Calu3 (cell line): Measurements from ENCODE around the gene UBE2G2. TPM values are rescaled to one million over a fixed set of nuclear protein-coding genes. Genes with fewer than 3 reads are reported as not detected.

Source experiments
- BruUV-seq: library from RNA; stranded (reverse); fragments of 400-500 nt; replicated peaks from 2 replicates; lab custom pipeline; 2021; lab: Mats Ljungman, UMichigan
- CTCF ChIA-PET: fragments of 300-600 bp; sonication (Branson Sonifier 250); formaldehyde crosslinking; loops from one replicate; lab custom pipeline; 2022; ENCODE audit warnings: antibody characterized with exemption; lab: Charles Lee
- DNase-seq: peaks from one replicate; pipeline ENCODE4 v3.0.0; 2022
- H3K27ac Mint-ChIP-seq: one replicate; pipeline ENCODE4 v1.8.0; 2022; ENCODE audit warnings: mixed read lengths; ENCODE audit not compliant: unreplicated experiment
- H3K27me3 Mint-ChIP-seq: one replicate; pipeline ENCODE4 v1.8.0; 2022; ENCODE audit warnings: mixed read lengths; ENCODE audit not compliant: unreplicated experiment
- H3K36me3 Mint-ChIP-seq: one replicate; pipeline ENCODE4 v1.8.0; 2022; ENCODE audit warnings: mild to moderate bottlenecking, moderate library complexity, mixed read lengths; ENCODE audit not compliant: insufficient read depth, unreplicated experiment
- H3K4me1 Mint-ChIP-seq: one replicate; pipeline ENCODE4 v1.8.0; 2022; ENCODE audit warnings: mild to moderate bottlenecking, low read depth, mixed read lengths; ENCODE audit not compliant: unreplicated experiment
- H3K4me3 Mint-ChIP-seq: one replicate; pipeline ENCODE4 v1.8.0; 2022; ENCODE audit warnings: mild to moderate bottlenecking, low read depth, moderate library complexity, mixed read lengths; ENCODE audit not compliant: unreplicated experiment
- H3K9me3 Mint-ChIP-seq: one replicate; pipeline ENCODE4 v1.8.0; 2022; ENCODE audit warnings: low read depth, mixed read lengths; ENCODE audit not compliant: unreplicated experiment
- intact Hi-C: fragments of 100-400 bp; cut with micrococcal nuclease; formaldehyde crosslinking; loops from one replicate; pipeline ENCODE4 v1.10.0; 2022; ENCODE audit not compliant: unreplicated experiment
- total RNA-seq: library from RNA; stranded (reverse); gene quantifications from 2 replicates; pipeline ENCODE4 v1.2.3, GENCODE V29; 2022
- TF ChIP-seq, protein P1 (sequence below): fragments of 200-600 bp; IDR thresholded peaks from one replicate; pipeline ENCODE4 v1.8.0; 2022; ENCODE audit warnings: antibody characterized with exemption; ENCODE audit not compliant: unreplicated experiment

The UBE2G2 gene
- total RNA-seq, 1 experiment from 2014 or later = 61.7 TPM

GRCh38 chr21:44730951-44731579 is 70.6 kb downstream of the UBE2G2 start:
- intact Hi-C loops = no loop called here
- Mint-ChIP-seq H3K4me1 (no peaks in the 10 kb centered on the region), H3K27me3 (peaks cover 80% of the 10 kb centered on the region), H3K4me3 (no peak overlapping the region), H3K9me3 (no peaks in the 10 kb centered on the region), H3K27ac (no peak overlapping the region), H3K36me3 (peaks cover 4% of the 10 kb centered on the region)
- no TSS peak for BruUV-seq
- DNase-seq = no peak
- TF ChIP-seq, protein P1, sequence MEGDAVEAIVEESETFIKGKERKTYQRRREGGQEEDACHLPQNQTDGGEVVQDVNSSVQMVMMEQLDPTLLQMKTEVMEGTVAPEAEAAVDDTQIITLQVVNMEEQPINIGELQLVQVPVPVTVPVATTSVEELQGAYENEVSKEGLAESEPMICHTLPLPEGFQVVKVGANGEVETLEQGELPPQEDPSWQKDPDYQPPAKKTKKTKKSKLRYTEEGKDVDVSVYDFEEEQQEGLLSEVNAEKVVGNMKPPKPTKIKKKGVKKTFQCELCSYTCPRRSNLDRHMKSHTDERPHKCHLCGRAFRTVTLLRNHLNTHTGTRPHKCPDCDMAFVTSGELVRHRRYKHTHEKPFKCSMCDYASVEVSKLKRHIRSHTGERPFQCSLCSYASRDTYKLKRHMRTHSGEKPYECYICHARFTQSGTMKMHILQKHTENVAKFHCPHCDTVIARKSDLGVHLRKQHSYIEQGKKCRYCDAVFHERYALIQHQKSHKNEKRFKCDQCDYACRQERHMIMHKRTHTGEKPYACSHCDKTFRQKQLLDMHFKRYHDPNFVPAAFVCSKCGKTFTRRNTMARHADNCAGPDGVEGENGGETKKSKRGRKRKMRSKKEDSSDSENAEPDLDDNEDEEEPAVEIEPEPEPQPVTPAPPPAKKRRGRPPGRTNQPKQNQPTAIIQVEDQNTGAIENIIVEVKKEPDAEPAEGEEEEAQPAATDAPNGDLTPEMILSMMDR = no peak
- CTCF ChIA-PET = interaction anchor here (0.6 to 0.7 kb wide), 2 partner anchors 9 to 805 kb away, joined by 3 to 9 read pairs; no protein-coding TSS in a partner anchor

GRCh38 chr21:44730028-44730395 is 71.6 kb downstream of the UBE2G2 start:
- BruUV-seq = no TSS peak
- peaks cover 89% of the 10 kb centered on the region for H3K27me3 Mint-ChIP-seq

DNA sequence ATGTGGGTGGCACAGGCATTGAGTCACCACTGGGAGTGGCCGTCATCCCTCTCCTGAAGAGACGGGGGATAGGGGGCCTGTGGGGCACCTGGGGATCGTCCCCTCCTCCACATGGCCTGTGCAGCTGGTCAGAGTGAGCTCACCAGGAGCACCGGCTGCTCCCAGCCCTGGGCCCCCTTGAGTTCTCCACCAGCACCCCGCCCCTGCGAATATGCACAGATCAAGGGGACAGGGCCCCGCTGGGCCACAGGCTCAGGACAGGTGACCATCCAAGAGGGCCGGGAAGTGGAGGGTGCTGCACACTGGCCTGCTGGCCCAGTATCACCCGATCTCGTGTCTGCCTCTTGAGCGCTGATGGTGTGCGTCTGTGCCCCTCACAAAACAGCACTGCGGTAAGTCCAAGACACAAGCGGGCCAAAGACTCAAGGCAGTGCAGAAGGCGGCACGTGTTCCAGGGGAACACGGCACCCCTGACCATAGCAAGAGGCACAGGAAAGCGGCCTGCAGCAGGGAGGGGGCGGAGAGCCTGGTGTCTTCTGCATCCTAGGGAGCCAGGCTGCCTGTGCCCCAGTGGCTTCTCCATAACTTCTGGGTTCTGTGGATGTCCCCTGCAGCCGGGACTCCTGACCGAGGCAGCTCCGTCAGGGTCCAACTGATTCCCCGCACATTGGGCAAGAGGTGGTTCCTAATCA is 72.1 kb downstream of the UBE2G2 start:
- CTCF ChIA-PET = no interaction called here
- Mint-ChIP-seq H3K36me3 (peaks cover 4% of the 10 kb centered on the region), H3K27me3 (peaks cover 92% of the 10 kb centered on the region), H3K9me3 (no peaks in the 10 kb centered on the region), H3K27ac (no peak overlapping the region), H3K4me3 (no peak overlapping the region), H3K4me1 (no peaks in the 10 kb centered on the region)
- no peak for DNase-seq
- intact Hi-C loops = no loop called here
- BruUV-seq = no TSS peak
- TF ChIP-seq, protein P1 = no peak

More at GRCh38 chr21:44730028-44730395, 71.6 kb downstream of the UBE2G2 start:
- H3K27ac Mint-ChIP-seq = no peak overlapping the region
- H3K4me3 Mint-ChIP-seq = no peak overlapping the region
- TF ChIP-seq, protein P1 = no peak
- CTCF ChIA-PET = no interaction called here
- DNase-seq = no peak
- no peaks in the 10 kb centered on the region for H3K4me1 Mint-ChIP-seq
- intact Hi-C loops = no loop called here
- peaks cover 4% of the 10 kb centered on the region for H3K36me3 Mint-ChIP-seq
- H3K9me3 Mint-ChIP-seq = no peaks in the 10 kb centered on the region

DNA sequence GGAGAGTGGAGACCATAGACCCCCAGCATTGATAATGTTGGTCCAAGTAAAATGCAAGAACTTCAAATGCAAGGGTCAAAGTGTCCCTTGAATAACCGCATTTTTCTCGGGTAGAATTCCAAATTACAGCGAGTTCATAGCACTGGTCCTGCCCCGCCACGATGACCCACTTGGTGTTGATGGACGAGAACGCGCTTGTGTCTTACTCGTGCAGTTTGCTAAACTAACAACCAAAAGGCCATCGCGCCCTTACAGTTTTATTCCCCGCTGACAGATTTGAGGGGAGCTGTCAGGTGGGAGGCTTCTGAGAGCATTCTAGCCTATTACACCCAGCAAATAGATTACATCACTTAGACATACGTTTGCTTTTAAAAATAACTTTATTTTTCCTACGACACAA is 72.9 kb downstream of the UBE2G2 start:
- Mint-ChIP-seq H3K27ac (no peak overlapping the region), H3K4me3 (no peak overlapping the region), H3K27me3 (peaks cover 98% of the 10 kb centered on the region), H3K4me1 (no peaks in the 10 kb centered on the region), H3K9me3 (no peaks in the 10 kb centered on the region), H3K36me3 (peaks cover 4% of the 10 kb centered on the region)
- CTCF ChIA-PET = no interaction called here
- no peak for DNase-seq
- intact Hi-C loops = no loop called here
- TF ChIP-seq, protein P1 = no peak
- BruUV-seq = no TSS peak
